Measurements from ENCODE around the gene TMED1. TPM values are rescaled to one million over a fixed set of nuclear protein-coding genes. Genes with fewer than 3 reads are reported as not detected.

Gene TMED1
- total RNA-seq, 1 donor from 2014 or later: 30.9 TPM

DNA sequence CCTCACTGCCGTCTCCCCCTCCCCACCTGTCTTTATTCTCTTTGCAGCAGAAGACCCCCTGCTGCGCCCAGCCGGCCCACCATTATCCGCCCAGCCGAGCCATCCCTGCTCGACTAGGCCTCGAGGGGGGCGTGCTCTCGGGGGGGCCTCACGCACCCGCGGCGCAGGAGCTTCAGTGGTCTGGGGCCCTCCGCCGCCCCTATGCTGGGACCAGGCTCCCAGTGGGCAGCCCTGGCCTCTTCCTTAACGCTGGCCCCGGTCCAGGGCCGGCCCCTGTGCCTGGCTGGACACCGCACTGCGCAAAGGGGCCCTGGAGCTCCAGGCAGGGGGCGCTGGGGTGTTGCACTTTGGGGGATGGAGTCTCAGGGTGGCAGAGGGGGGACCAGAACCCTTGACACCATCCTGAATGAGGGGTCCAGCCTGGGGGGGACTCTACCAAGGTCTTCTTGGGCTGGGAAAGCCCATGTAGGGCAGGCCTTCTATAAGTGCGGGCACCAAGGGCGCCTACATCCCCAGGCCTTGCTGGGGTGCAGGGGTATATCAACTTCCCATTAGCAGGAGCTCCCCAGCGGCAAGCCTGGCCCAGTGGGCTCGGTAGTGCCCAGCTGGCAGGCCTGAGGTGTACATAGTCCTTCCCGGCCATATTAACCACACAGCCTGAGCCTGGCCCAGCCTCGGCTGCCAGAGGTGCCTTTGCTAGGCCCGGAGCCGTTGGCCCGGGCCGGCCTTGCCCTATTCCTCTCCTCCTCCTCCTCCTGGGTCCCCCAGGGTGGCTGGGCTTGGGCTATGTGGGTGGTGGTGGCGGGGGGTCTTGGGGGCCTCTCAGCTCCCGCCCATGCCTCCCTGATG lies 4.9 kb downstream of the TMED1 start:
- Mint-ChIP-seq H3K27me3 (ENCODE audit: low read depth) (no peaks in the 10 kb centered on the region), H3K9me3 (no peaks in the 10 kb centered on the region), H3K27ac (no peak overlapping the region), H3K4me1 (peaks cover 6% of the 10 kb centered on the region), H3K4me3 (no peak overlapping the region), H3K36me3 (peaks cover 9% of the 10 kb centered on the region)
- TF ChIP-seq, protein P1, sequence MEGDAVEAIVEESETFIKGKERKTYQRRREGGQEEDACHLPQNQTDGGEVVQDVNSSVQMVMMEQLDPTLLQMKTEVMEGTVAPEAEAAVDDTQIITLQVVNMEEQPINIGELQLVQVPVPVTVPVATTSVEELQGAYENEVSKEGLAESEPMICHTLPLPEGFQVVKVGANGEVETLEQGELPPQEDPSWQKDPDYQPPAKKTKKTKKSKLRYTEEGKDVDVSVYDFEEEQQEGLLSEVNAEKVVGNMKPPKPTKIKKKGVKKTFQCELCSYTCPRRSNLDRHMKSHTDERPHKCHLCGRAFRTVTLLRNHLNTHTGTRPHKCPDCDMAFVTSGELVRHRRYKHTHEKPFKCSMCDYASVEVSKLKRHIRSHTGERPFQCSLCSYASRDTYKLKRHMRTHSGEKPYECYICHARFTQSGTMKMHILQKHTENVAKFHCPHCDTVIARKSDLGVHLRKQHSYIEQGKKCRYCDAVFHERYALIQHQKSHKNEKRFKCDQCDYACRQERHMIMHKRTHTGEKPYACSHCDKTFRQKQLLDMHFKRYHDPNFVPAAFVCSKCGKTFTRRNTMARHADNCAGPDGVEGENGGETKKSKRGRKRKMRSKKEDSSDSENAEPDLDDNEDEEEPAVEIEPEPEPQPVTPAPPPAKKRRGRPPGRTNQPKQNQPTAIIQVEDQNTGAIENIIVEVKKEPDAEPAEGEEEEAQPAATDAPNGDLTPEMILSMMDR (IDR thresholded peaks at IDR 0.05; ENCODE audit: unreplicated experiment): no peak
- DNase-seq (ENCODE audit: low spot score in 2 of 2, unreplicated experiment in 2 of 2): no peak

DNA sequence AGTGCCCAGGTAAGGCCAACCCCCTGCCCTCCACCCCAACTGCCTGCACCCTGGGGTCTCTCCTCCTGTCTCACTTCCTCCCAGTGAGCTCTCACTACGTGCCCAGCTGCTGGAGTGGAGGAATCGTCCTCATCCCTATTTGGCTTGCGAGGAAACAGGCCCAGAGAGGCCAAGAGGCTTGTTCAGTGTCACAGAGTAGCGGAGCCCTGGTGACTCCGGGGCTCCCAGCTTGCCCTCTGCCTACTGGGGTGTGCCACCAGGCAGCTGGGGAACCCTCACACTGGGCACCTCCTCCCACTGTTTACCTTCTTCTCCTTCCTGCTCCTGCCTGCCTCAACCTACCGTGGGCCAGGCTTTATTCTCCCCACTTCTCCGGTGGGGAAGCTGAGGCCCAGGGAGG lies 5.6 kb downstream of the TMED1 start:
- Mint-ChIP-seq H3K4me1 (peaks cover under 1% of the 10 kb centered on the region), H3K4me3 (no peak overlapping the region), H3K36me3 (peaks cover 10% of the 10 kb centered on the region), H3K27me3 (ENCODE audit: low read depth) (no peaks in the 10 kb centered on the region), H3K9me3 (no peaks in the 10 kb centered on the region), H3K27ac (no peak overlapping the region)
- no peak for DNase-seq (ENCODE audit: low spot score in 2 of 2, unreplicated experiment in 2 of 2)
- TF ChIP-seq, protein P1 (IDR thresholded peaks at IDR 0.05; ENCODE audit: unreplicated experiment): no peak

DNA sequence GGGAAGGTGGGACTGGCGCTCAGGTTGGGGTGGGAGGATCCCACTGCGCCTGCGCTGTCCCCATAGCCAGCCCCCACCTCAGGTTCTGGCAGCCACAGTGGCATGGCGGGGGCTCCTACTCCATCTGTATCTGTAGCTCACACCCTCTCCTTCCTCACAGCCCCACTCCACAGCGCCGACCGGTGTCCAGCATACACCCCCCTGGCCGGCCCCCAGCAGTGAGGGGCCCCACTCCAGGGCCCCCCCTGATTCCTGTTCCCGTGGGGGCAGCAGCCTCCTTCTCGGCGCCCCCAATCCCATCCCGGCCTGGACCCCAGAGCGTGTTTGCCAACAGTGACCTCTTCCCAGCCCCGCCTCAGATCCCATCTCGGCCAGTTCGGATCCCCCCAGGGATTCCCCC lies 6.0 kb downstream of the TMED1 start:
- Mint-ChIP-seq H3K27me3 (ENCODE audit: low read depth) (no peaks in the 10 kb centered on the region), H3K27ac (no peak overlapping the region), H3K9me3 (no peaks in the 10 kb centered on the region), H3K36me3 (peaks cover 11% of the 10 kb centered on the region), H3K4me3 (no peak overlapping the region), H3K4me1 (no peaks in the 10 kb centered on the region)
- DNase-seq (ENCODE audit: low spot score in 2 of 2, unreplicated experiment in 2 of 2): no peak
- TF ChIP-seq, protein P1 (IDR thresholded peaks at IDR 0.05; ENCODE audit: unreplicated experiment): no peak

DNA sequence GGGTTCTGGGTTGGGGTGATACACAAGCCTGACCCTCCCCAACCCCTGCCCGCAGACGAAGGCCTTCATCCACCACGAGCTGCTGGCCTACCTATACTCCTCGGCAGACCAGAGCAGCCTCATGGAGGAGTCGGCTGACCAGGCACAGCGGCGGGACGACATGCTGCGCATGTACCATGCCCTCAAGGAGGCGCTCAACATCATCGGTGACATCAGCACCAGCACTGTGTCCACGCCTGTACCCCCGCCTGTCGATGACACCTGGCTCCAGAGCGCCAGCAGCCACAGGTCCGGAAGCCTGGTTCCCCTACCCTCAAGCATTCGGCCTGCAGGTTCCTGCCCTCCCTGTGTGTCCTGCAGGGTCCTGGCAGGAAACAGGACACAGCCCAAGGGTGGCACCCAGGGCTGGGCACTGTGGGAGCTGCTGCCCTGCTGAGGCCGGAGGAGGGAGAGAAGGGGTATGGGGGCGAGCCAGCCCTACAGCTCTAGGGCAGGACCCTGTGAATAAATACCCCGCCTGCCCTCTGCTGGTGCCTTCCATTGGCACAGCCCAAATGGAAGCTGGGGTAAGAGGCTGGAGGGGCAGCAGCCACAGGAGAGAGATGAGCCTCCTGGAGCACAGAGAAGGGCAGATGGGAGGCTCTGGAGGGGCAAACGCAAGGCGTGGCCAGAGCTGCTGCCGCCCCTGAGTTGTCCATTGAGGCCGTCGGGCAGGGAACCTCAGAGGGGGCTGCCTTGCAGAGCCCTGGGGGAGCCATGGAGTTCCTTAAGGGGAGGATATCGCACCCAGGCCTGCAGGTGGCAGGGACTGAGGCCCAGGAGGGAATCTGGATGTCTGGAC lies 6.8 kb downstream of the TMED1 start:
- TF ChIP-seq, protein P1 (IDR thresholded peaks at IDR 0.05; ENCODE audit: unreplicated experiment): no peak
- Mint-ChIP-seq H3K9me3 (no peaks in the 10 kb centered on the region), H3K27ac (no peak overlapping the region), H3K36me3 (peaks cover 18% of the 10 kb centered on the region), H3K4me3 (no peak overlapping the region), H3K4me1 (no peaks in the 10 kb centered on the region), H3K27me3 (ENCODE audit: low read depth) (no peaks in the 10 kb centered on the region)
- DNase-seq (ENCODE audit: low spot score in 2 of 2, unreplicated experiment in 2 of 2): no peak

DNA sequence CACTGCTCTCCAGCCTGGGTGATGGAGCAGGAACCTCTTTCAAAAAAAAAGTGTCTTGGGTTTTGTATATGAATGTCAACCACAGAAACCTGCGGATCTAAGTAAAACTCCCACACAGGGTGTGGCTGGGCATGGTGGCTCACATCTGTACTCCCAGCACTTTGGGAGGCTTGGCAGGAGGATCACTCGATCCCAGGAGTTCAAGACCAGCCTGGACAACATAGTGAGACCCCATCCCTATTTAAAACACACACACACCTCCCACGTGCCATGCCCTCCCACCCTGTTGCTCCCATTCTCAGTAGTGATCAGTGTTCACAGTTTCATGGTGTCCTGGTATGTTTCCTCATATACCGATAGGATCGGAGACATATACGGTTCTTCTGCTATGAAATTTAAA lies 9.2 kb downstream of the TMED1 start:
- no peak for DNase-seq (ENCODE audit: low spot score in 2 of 2, unreplicated experiment in 2 of 2)
- Mint-ChIP-seq H3K36me3 (peaks cover 21% of the 10 kb centered on the region), H3K4me3 (no peak overlapping the region), H3K27me3 (ENCODE audit: low read depth) (no peaks in the 10 kb centered on the region), H3K4me1 (no peaks in the 10 kb centered on the region), H3K27ac (no peak overlapping the region), H3K9me3 (no peaks in the 10 kb centered on the region)
- TF ChIP-seq, protein P1 (IDR thresholded peaks at IDR 0.05; ENCODE audit: unreplicated experiment): no peak

Measured in mesothelial cell of epicardium (in vitro differentiated cells).